WI38 (cell line): ENCODE data around the gene AATK.

Source experiments
- H3K4me3 ChIP-seq: 2 replicates; pipeline ENCODE4 v1.5.1; 2011; ENCODE audit warnings: low read depth, mild to moderate bottlenecking, control low read depth, low read length
- TF ChIP-seq, protein P1 (sequence below): IDR thresholded peaks from 2 replicates; pipeline ENCODE4 v1.5.1; 2012; ENCODE audit warnings: low read depth, mild to moderate bottlenecking, control low read depth, low read length

Gene AATK

DNA sequence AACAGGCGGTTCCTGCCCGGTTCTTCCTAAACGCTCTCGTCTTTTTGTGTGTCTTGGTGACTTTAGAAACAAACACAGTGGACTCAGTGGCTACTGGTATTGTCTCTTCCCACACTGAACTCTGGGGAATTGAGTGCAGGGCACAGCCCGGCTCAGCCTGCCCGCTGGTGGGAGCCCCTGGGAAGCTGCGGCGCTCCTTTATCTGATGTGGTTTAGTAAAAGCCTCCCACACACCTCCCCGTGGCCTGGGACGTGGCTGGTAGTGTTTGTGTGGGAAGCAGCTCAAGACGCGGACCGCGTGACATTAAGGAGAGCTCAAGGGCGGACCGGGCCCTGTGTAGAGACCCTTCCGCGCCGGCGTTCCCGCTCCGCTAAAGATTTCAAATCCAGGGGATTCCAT, 56.1 kb downstream of the AATK start:
- TF ChIP-seq, protein P1, sequence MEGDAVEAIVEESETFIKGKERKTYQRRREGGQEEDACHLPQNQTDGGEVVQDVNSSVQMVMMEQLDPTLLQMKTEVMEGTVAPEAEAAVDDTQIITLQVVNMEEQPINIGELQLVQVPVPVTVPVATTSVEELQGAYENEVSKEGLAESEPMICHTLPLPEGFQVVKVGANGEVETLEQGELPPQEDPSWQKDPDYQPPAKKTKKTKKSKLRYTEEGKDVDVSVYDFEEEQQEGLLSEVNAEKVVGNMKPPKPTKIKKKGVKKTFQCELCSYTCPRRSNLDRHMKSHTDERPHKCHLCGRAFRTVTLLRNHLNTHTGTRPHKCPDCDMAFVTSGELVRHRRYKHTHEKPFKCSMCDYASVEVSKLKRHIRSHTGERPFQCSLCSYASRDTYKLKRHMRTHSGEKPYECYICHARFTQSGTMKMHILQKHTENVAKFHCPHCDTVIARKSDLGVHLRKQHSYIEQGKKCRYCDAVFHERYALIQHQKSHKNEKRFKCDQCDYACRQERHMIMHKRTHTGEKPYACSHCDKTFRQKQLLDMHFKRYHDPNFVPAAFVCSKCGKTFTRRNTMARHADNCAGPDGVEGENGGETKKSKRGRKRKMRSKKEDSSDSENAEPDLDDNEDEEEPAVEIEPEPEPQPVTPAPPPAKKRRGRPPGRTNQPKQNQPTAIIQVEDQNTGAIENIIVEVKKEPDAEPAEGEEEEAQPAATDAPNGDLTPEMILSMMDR = no peak
- no peak overlapping the region for H3K4me3 ChIP-seq

DNA sequence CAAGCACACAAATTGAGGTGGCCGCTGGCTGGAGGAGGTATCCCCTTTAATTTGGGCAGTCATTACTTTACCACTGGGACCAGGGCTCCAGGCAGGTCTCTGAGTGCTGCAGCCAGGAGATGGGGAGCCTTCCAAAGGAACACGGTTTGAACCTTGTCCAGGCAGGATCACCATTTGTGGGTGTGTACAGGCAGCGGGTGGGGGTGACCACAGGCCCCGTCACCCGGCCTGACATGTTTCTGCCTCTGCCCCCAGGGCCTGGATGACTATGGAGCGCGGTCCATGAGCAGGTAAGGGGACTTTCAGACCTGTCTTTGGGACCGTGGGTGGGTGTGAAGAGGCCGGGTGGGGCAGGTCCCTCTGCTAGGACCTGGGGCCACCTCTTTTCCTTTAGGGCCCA, 57.8 kb downstream of the AATK start:
- H3K4me3 ChIP-seq = no peak overlapping the region
- TF ChIP-seq, protein P1 = no peak

DNA sequence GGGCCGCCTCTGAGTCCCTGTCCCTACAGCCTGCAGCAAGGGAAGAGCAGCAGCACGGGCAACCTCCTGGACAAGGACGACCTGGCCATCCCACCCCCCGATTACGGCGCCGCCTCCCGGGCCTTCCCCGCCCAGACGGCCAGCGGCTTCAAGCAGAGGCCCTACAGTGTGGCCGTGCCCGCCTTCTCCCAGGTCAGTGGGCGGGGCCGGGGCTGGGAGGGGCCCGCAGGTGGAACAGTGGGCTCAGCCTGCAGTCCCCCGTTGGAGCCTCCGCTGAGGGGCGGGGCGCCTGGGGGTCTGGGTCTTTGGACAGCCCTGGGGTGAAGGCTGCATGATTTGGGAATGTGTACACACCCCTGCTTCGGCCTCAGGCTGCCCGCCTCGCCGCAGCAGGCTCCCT, 59.3 kb downstream of the AATK start:
- H3K4me3 ChIP-seq = no peak overlapping the region
- TF ChIP-seq, protein P1 = no peak

DNA sequence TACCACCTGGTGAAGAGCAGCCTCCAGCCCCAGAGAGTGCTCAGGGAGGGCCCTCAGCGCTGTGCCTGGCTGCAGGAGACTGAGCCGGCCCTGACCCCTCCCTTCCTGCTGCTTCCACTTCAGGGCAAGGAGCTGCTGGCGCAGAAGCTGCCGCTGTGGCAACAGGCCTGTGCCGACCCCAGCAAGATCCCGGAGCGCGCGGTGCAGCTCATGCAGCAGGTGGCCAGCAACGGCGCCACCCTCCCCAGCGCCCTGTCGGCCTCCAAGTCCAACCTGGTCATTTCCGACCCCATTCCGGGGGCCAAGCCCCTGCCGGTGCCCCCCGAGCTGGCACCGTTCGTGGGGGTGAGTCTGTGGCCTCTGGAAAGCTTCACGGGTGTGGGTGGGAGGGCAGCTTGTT, 62.6 kb downstream of the AATK start:
- TF ChIP-seq, protein P1 = no peak
- no peak overlapping the region for H3K4me3 ChIP-seq

DNA sequence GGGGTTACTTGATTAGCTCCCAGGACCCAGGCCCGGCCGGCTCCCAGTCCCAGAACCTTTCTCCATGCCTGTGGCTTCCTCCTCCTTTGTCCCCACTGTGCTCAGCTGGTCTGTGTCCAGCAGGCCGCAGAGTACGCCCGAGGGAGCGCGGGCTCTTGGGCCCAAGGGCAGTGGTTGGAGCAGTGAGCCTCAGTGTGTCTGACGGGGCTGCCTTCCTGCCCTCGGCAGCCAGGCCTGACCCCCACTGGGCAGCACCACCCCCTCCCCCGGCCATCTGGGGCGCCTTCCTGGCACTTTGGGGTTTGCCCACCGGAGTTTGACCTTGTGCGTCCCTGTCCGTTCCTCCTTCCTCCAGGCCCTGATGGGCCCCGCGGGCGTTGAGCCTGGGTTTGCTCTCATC, 63.2 kb downstream of the AATK start:
- H3K4me3 ChIP-seq = no peak overlapping the region
- TF ChIP-seq, protein P1 = no peak

DNA sequence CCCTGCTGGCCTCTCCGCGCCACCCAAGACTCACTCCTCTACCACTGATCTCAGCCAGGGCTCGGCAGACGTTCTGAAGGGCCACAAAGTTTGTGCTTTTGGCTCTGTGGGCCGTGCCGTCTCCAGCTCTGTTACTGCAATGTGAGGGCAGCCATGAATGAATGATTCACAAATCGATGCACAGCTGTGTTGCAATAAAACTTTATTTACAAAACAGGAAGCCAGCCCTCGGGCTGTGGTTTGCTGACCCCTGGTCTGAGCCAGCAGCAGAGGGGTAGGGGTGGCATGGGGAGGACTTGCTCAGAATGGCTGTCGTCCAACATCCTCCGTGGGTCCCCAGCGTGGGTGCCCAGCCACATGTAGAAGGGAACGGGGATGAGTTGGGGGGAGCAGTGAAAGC, 63.7 kb downstream of the AATK start:
- TF ChIP-seq, protein P1 = no peak
- no peak overlapping the region for H3K4me3 ChIP-seq

DNA sequence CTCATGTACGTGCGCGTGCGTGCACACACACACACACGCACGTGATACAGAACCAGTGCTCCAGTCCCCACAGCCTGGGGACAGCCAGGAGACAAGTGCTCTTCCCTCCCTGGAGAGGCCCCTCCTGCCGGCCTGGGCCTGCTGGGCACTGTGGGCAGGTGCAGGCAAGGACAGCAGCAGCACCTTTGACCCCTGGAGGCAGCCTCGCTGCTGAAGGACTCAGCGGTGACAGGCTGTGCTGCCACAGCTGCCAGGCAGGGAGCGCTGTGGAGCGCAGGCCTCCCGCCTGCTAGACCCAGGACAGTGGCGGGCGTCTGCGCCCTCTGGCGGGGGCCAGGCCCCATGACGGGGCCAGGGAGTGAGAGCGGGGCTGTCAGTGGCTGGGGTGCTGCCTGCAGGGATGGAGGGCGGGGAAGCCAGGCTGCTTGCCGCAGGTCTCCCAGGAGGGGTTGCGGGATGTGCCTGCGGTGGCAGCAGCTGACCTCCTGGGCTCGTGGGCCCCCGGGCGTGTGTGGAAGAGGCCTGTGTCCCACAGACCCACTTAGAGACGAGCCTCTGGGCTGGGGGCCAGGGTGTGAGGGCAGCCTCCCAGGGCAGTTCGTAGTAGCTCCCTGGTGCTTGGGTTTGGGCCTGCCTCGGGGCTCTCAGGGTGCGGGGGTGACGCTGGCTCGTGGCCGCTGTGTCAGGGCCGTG, 64.3 kb downstream of the AATK start:
- TF ChIP-seq, protein P1 = peak; percentile 100

More for the DNA sequence above, 64.3 kb downstream of the AATK start:
- H3K4me3 ChIP-seq = no peak overlapping the region
